Smooth muscle cell (in vitro differentiated cells): Measurements from ENCODE around the gene ISY1. TPM values are rescaled to one million over a fixed set of nuclear protein-coding genes. Genes with fewer than 3 reads are reported as not detected.

ENCODE experiments used
- DNase-seq: peaks from one replicate; lab custom pipeline; 2025; ENCODE audit not compliant: unreplicated experiment; lab: John Stamatoyannopoulos, UW
- H2AFZ ChIP-seq: fragments of 200-600 bp; sonication (generic); 2 replicates; pipeline ENCODE4 v1.6.0; 2016; ENCODE audit warnings: antibody characterized with exemption, low read depth, mild to moderate bottlenecking
- H3F3A ChIP-seq: fragments of 200-600 bp; sonication (generic); 2 replicates; pipeline ENCODE4 v1.6.0; 2017; ENCODE audit warnings: antibody characterized with exemption, low read depth
- H3K27ac ChIP-seq: fragments of 200-600 bp; sonication (generic); 2 replicates; pipeline ENCODE4 v1.5.1; 2016; ENCODE audit warnings: low read depth, mild to moderate bottlenecking
- H3K27me3 ChIP-seq: fragments of 200-600 bp; sonication (generic); 2 replicates; pipeline ENCODE4 v1.6.1; 2016; ENCODE audit warnings: low read depth, mild to moderate bottlenecking
- H3K36me3 ChIP-seq: fragments of 200-600 bp; sonication (generic); 2 replicates; pipeline ENCODE4 v1.5.1; 2016; ENCODE audit warnings: low read depth
- H3K4me1 ChIP-seq: fragments of 200-600 bp; sonication (generic); 2 replicates; pipeline ENCODE4 v1.5.1; 2016; ENCODE audit warnings: low read depth
- H3K4me2 ChIP-seq: fragments of 200-600 bp; sonication (generic); 2 replicates; pipeline ENCODE4 v1.6.0; 2016; ENCODE audit warnings: mild to moderate bottlenecking
- H3K4me3 ChIP-seq: fragments of 200-600 bp; sonication (generic); 2 replicates; pipeline ENCODE4 v1.5.1; 2016; ENCODE audit warnings: mild to moderate bottlenecking
- H3K79me2 ChIP-seq: fragments of 200-600 bp; sonication (generic); 2 replicates; pipeline ENCODE4 v1.6.0; 2016; ENCODE audit warnings: low read depth, mild to moderate bottlenecking
- H3K9ac ChIP-seq: fragments of 200-600 bp; sonication (generic); 2 replicates; pipeline ENCODE4 v1.6.0; 2016; ENCODE audit warnings: low read depth
- H3K9me3 ChIP-seq: fragments of 200-600 bp; sonication (generic); replicated peaks from 2 replicates; pipeline ENCODE4 v1.5.1; 2016; ENCODE audit warnings: low read depth
- H4K20me1 ChIP-seq: fragments of 200-600 bp; sonication (generic); 2 replicates; pipeline ENCODE4 v1.6.0; 2016; ENCODE audit warnings: low read depth
- WGBS: methylation state at CpG from one replicate; pipeline ENCODE4 v1.1.7; 2016; ENCODE audit warnings: low lambda C conversion rate; 5-methylcytosine and 5-hydroxymethylcytosine counted together
- polyA plus RNA-seq: library from polyadenylated mRNA; unstranded; fragments of >200 nt; fragmentation: Nextera tagmentation; extraction: Ambion mirVana; gene quantifications from 2 replicates; pipeline ENCODE4 v1.2.1, GENCODE V29; 2016
- total RNA-seq: library from RNA; depleted of rRNA; stranded (reverse); fragments of >200 nt; gene quantifications from 2 replicates; pipeline ENCODE4 v1.2.3, GENCODE V29; 2014
- TF ChIP-seq, protein P1 (sequence below): fragments of 200-600 bp; sonication (generic); IDR thresholded peaks from 2 replicates; pipeline ENCODE4 v1.5.1; 2017; ENCODE audit warnings: borderline replicate concordance, mild to moderate bottlenecking, antibody characterized with exemption; ENCODE audit not compliant: insufficient read depth, poor library complexity, severe bottlenecking

ISY1 gene
- total and polyA plus RNA-seq, 2 experiments from 2014 or later, result 10.2 to 47.3 TPM

DNA sequence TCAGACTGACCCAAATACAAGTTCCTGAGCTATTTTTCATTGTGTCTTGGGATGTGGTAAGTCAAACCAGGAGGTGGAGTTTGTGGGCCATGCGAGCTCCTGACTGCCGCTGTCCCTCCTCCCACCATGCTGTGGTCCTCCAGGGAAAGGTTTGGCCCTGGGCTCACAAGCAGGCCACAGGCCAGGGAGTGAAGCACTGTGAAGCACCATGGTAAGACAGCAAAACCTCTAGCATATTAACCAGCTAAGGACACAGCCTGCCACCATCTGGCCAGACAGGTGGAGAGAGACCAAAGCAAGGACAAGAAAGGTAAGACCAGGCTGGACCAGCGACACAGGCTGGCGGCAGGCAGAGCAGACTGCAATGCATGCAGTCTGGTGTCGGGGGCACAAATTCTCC lies 54.5 kb downstream of the ISY1 start:
- Histone ChIP-seq H2AFZ (no peak overlapping the region), H3F3A (no peaks in the 10 kb centered on the region), H3K27ac (no peak overlapping the region), H3K27me3 (no peaks in the 10 kb centered on the region), H3K4me1 (no peaks in the 10 kb centered on the region), H3K4me2 (no peak overlapping the region), H3K36me3 (no peaks in the 10 kb centered on the region), H3K79me2 (peaks cover 37% of the 10 kb centered on the region), H3K4me3 (no peak overlapping the region), H3K9ac (no peak overlapping the region), H3K9me3 (no peaks in the 10 kb centered on the region), H4K20me1 (peaks cover 97% of the 10 kb centered on the region)
- WGBS, result 95% methylated on average over 5 of the region's 5 CpGs
- TF ChIP-seq, protein P1, sequence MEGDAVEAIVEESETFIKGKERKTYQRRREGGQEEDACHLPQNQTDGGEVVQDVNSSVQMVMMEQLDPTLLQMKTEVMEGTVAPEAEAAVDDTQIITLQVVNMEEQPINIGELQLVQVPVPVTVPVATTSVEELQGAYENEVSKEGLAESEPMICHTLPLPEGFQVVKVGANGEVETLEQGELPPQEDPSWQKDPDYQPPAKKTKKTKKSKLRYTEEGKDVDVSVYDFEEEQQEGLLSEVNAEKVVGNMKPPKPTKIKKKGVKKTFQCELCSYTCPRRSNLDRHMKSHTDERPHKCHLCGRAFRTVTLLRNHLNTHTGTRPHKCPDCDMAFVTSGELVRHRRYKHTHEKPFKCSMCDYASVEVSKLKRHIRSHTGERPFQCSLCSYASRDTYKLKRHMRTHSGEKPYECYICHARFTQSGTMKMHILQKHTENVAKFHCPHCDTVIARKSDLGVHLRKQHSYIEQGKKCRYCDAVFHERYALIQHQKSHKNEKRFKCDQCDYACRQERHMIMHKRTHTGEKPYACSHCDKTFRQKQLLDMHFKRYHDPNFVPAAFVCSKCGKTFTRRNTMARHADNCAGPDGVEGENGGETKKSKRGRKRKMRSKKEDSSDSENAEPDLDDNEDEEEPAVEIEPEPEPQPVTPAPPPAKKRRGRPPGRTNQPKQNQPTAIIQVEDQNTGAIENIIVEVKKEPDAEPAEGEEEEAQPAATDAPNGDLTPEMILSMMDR, result no peak
- no peak for DNase-seq

DNA sequence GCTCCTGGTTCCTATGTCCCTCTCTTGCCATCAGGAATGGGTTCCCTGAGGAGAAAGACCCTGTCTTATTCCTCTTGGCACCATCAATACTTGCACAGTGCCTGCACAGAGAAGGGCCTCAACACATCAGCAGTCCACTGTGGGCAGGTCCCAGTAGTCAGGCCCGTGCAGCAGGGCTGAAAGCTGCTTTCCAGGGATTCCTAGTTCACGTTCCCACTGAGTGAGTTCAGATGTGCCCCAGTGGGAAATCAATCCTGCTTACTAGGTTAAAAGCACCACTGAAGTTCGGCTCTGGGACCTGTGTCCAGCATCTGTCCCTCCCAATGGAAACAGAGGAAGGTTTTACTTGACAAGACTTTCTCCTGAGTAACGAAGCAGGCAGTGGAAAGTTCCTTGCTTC lies 55.0 kb downstream of the ISY1 start:
- Histone ChIP-seq H3K79me2 (peaks cover 32% of the 10 kb centered on the region), H4K20me1 (peaks cover 97% of the 10 kb centered on the region)

DNA sequence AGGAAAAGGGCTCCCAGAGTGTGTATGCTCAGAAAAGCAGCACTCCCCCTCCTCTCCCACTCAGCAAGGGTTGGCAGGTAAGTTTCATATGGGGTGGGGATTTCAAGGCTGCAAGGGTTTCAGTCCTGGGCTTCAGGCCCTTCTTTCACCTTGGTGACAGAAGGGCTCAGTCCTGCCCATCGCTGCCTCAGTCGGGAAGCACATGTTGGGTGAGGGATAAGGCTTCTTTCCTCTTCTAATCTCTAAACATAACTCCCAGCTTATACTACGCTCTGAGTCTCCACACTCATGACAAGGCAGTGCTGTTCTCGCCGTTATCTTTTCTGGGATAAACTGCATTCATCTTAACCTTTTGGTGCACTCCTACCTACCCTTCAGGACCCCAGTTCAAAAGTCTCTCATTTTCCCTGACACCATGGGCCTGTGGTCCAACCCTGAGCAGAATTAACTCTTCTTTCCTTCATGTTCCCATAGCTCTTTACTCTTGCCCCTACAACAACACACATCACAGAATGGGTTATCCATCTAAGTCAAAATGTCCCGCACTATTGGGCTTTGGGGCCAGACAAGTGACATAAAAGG lies 56.3 kb downstream of the ISY1 start:
- Histone ChIP-seq H3K4me3 (no peak overlapping the region), H3F3A (no peaks in the 10 kb centered on the region), H3K27me3 (no peaks in the 10 kb centered on the region), H3K9me3 (no peaks in the 10 kb centered on the region), H3K4me2 (no peak overlapping the region), H3K4me1 (no peaks in the 10 kb centered on the region), H3K36me3 (no peaks in the 10 kb centered on the region), H3K79me2 (peaks cover 35% of the 10 kb centered on the region), H3K27ac (no peak overlapping the region), H3K9ac (no peak overlapping the region), H2AFZ (no peak overlapping the region), H4K20me1 (peaks cover 97% of the 10 kb centered on the region)
- DNase-seq, result no peak
- 71% methylated on average over 6 of the region's 6 CpGs for WGBS
- TF ChIP-seq, protein P1, result no peak

More for the DNA sequence above, 55.0 kb downstream of the ISY1 start:
- H3K27ac ChIP-seq, result no peak overlapping the region
- no peaks in the 10 kb centered on the region for H3F3A ChIP-seq
- no peak for DNase-seq
- TF ChIP-seq, protein P1, result no peak
- H2AFZ ChIP-seq, result no peak overlapping the region
- H3K4me3 ChIP-seq, result no peak overlapping the region
- no peak overlapping the region for H3K4me2 ChIP-seq
- H3K9me3 ChIP-seq, result no peaks in the 10 kb centered on the region
- H3K9ac ChIP-seq, result no peak overlapping the region
- no peaks in the 10 kb centered on the region for H3K4me1 ChIP-seq
- no peaks in the 10 kb centered on the region for H3K36me3 ChIP-seq
- H3K27me3 ChIP-seq, result no peaks in the 10 kb centered on the region
- 95% methylated on average over 4 of the region's 4 CpGs for WGBS

DNA sequence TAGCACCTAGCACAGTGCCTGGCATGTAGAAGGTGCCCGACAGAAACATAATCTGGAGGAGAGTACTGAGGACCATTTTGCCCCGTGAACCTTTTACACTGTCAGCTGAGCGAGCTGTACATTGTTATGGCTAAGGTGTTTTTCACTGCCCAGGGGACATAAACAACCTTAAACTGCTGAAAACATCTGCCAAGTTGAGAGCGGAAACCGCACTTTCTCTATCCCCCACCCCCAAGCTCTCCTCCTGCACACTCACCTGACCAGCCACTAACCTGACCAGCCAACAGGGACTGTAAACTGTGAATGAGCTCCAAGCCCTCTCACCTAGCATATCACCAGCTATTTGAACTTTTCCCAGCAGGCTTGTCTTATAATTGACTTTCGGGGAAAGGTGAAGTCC lies 56.8 kb downstream of the ISY1 start:
- 97% methylated on average over 6 of the region's 6 CpGs for WGBS
- H3K36me3 ChIP-seq, result no peaks in the 10 kb centered on the region
- TF ChIP-seq, protein P1, result no peak
- no peaks in the 10 kb centered on the region for H3K4me1 ChIP-seq
- H3K4me2 ChIP-seq, result no peak overlapping the region
- H3K4me3 ChIP-seq, result no peak overlapping the region
- H3K79me2 ChIP-seq, result peaks cover 37% of the 10 kb centered on the region
- no peak overlapping the region for H3K27ac ChIP-seq
- peaks cover 97% of the 10 kb centered on the region for H4K20me1 ChIP-seq
- DNase-seq, result no peak
- no peaks in the 10 kb centered on the region for H3F3A ChIP-seq
- H2AFZ ChIP-seq, result no peak overlapping the region
- H3K27me3 ChIP-seq, result no peaks in the 10 kb centered on the region
- H3K9ac ChIP-seq, result no peak overlapping the region
- no peaks in the 10 kb centered on the region for H3K9me3 ChIP-seq
